ENCODE measurements around the gene LTBP4.
A peak's percentile ranks its signal among the peaks of the same experiment; 100 is the strongest.

LTBP4 gene

DNA sequence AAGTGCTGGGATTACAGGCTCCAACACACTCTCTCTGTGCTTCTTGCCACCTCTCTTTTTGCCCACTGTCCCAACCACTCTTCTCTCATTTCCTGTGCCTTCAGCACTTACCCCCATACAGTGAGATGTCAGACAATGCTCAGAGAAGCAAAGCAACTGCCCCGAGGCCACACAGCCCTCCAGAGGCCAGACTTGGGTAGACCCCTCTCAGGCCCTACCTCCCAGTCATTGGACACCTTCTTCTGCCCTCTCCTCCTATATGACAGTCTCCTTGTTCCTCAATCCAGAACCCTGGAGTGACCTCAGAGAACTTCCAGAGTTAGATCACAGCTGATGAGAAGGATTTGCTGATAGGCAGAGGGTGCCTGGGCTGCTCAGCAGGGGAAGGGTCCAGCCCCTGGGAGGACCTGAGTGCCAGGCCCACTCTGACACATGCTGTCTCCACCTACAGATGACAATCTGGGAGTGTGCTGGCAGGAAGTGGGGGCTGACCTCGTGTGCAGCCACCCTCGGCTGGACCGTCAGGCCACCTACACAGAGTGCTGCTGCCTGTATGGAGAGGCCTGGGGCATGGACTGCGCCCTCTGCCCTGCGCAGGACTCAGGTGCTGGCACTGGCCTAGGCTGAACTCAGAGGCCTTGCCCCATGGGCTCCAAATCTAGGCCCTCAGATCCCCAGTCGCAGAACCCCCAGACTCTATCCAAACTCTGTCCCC is 24.4 kb downstream of the LTBP4 start:
- H3K36me3 ChIP-seq (ENCODE audit: control insufficient read depth in 2 of 2, insufficient read depth in 1 of 2, low read length in 2 of 2) = peaks cover 9 to 16% of the 10 kb centered on the region in 2 experiments; a peak in 2 of 3 replicates
- ChIA-PET CTCF (interaction anchor here (2.6 to 11.0 kb wide), 3 partner anchors 9 to 84 kb away, joined by 14 to 236 read pairs (median 158); partner anchors contain the start of gene LTBP4), POLR2A (interaction anchor here (0.9 to 4.1 kb wide), 2 partner anchors 21 to 55 kb away, joined by 4 to 60 read pairs; no protein-coding TSS in a partner anchor)
- no peak overlapping the region for H3K4me3 ChIP-seq (ENCODE audit: low read depth, low read length)
- H3K4me1 ChIP-seq (ENCODE audit: control insufficient read depth, insufficient read depth, low read length) = peaks cover 16% of the 10 kb centered on the region
- no peaks in the 10 kb centered on the region for H3K9me3 ChIP-seq (ENCODE audit: control insufficient read depth, insufficient read depth, low read depth, low read length)
- H3K27ac ChIP-seq (ENCODE audit: extremely low read depth, low read depth, low read length) = peak overlapping the region; percentile 17; the same call in 1 of the 2 replicates
- TF ChIP-seq SETDB1 (IDR thresholded peaks at IDR 0.05; ENCODE audit: insufficient read length, low read length) (no peak), ZIC2 (tag by site-specific recombination; IDR thresholded peaks at IDR 0.05) (0 out of 2 replicates have a peak, but pooled peaks have one; percentile 30), HOXC10 (CRISPR knock-in tag; IDR thresholded peaks at IDR 0.05) (no peak), ZNF768 (tag by site-specific recombination; IDR thresholded peaks at IDR 0.05) (peak; percentile 79; the same call in 1 of the 2 replicates), BCL11A (tag by site-specific recombination; IDR thresholded peaks at IDR 0.05; ENCODE audit: low read depth) (no peak), SCRT1 (tag by site-specific recombination; IDR thresholded peaks at IDR 0.05; ENCODE audit: borderline replicate concordance) (no peak), ZNF350 (tag by site-specific recombination; IDR thresholded peaks at IDR 0.05) (no peak), ZNF16 (tag by site-specific recombination; IDR thresholded peaks at IDR 0.05; ENCODE audit: low read depth) (no peak), ZNF121 (tag by site-specific recombination; IDR thresholded peaks at IDR 0.05) (no peak), ZFHX2 (tag by site-specific recombination; conservative IDR thresholded peaks at IDR 0.05) (peak; percentile 98), AEBP2 (tag by site-specific recombination; IDR thresholded peaks at IDR 0.05; ENCODE audit: borderline replicate concordance) (no peak), GLIS2 (tag by site-specific recombination; IDR thresholded peaks at IDR 0.05) (0 out of 2 replicates have a peak, but pooled peaks have one; percentile 10), EGR2 (tag by site-specific recombination; IDR thresholded peaks at IDR 0.05; ENCODE audit: low read depth) (peak; percentile 97), ZNF670 (tag by site-specific recombination; IDR thresholded peaks at IDR 0.05; ENCODE audit: low read depth) (no peak), YY1 (tag by site-specific recombination; IDR thresholded peaks at IDR 0.05) (no peak), ZNF777 (tag by site-specific recombination; IDR thresholded peaks at IDR 0.05; ENCODE audit: borderline replicate concordance) (no peak), YY2 (tag by site-specific recombination; IDR thresholded peaks at IDR 0.05) (no peak), KLF9 (tag by site-specific recombination; IDR thresholded peaks at IDR 0.05; ENCODE audit: low read depth) (no peak), ZNF239 (tag by site-specific recombination; IDR thresholded peaks at IDR 0.05) (no peak), ZNF398 (tag by site-specific recombination; IDR thresholded peaks at IDR 0.05) (no peak), GFI1B (tag by site-specific recombination; IDR thresholded peaks at IDR 0.05) (no peak), ZNF24 (tag by site-specific recombination; IDR thresholded peaks at IDR 0.05) (no peak), ZNF473 (tag by site-specific recombination; IDR thresholded peaks at IDR 0.05) (no peak), ZNF830 (tag by site-specific recombination; IDR thresholded peaks at IDR 0.05; ENCODE audit: low read depth) (no peak)
- TF ChIP-seq, protein P1, sequence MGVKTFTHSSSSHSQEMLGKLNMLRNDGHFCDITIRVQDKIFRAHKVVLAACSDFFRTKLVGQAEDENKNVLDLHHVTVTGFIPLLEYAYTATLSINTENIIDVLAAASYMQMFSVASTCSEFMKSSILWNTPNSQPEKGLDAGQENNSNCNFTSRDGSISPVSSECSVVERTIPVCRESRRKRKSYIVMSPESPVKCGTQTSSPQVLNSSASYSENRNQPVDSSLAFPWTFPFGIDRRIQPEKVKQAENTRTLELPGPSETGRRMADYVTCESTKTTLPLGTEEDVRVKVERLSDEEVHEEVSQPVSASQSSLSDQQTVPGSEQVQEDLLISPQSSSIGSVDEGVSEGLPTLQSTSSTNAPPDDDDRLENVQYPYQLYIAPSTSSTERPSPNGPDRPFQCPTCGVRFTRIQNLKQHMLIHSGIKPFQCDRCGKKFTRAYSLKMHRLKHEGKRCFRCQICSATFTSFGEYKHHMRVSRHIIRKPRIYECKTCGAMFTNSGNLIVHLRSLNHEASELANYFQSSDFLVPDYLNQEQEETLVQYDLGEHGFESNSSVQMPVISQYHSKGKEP (tag by site-specific recombination; IDR thresholded peaks at IDR 0.05) = no peak
